ENCODE measurements around the gene SLC6A3.

- TF ChIP-seq CTCF (IDR thresholded peaks at IDR 0.05 in 8 of 11, conservative IDR thresholded peaks at IDR 0.05 in 3 of 11) (no peak), POLR2A (IDR thresholded peaks at IDR 0.05) (no peak), POLR2AphosphoS5 (IDR thresholded peaks at IDR 0.05) (no peak)
These were observed 23.5 kb downstream of the SLC6A3 start for GRCh38 chr5:1421521-1422341.

Data from spleen (tissue), 7 donors.